Activated T-cell treated with anti-CD3 and anti-CD28 coated beads, Interleukin-2, amount 50 U/mL, for 1 hour (primary cell): ENCODE results near the gene PRSS8.
"Not testable (repeated sequence)": the region's sequence is repeated elsewhere in the genome, so short reads cannot be mapped to it uniquely, and the experiment has no call there.

Experiments used
- DNase-seq: peaks from one replicate; pipeline ENCODE4 v3.0.0-alpha.2; 2020

PRSS8 gene

DNA sequence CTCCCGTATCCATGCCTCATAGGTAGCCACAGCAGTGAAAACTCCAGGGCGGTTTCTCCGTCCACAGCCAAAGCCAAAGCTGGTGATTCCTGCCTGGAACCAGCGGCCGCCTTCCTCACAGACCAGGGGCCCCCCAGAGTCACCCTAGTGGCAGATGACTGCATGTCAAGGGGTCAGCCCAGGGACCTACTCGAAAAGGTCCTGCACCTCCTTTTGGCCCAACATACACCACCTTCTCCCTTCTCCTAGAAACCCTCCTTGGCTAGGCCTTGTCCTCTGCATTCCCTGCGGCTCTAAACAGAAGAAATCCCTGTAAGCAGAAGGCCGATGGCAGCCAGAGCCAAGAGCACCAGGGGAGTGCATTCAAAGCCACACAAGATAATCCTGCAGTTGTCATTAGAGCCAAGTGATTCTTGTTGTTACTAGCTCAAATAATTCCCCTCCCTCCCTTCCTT is 8.2 kb upstream of the PRSS8 start:
- no peak for DNase-seq

DNA sequence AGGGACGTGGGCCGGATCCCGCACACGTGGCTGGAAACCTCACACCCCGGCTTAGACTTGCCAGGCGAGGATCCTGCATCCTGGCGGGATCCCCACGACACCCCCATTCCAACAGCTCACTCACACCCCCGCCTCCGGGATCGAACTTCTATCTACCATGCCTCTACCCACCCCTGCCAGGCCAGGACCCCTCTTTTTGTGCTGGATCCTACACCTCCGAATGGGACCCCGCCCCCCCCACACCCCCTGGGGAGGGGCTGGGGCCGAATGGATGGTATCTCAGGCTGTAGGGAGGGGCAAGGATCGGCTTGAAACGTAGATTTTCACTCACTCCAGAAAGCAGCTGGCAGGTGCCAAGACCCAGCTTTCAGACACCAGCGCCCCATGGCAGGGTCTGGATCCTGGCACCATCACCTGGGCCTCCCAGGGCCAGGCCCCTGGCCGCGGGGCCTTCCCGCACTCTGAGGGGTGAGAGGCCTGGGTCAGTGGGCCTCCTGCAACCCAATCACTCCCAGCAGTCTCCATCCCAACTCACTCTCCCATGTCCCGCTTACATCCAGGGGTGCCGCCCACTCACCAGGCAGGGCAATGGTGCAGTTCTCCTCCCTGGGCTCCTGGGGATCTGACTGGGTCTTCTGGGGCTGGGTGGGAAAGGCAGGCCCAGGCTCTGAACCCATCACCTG is 7.6 kb upstream of the PRSS8 start:
- DNase-seq, result no peak

DNA sequence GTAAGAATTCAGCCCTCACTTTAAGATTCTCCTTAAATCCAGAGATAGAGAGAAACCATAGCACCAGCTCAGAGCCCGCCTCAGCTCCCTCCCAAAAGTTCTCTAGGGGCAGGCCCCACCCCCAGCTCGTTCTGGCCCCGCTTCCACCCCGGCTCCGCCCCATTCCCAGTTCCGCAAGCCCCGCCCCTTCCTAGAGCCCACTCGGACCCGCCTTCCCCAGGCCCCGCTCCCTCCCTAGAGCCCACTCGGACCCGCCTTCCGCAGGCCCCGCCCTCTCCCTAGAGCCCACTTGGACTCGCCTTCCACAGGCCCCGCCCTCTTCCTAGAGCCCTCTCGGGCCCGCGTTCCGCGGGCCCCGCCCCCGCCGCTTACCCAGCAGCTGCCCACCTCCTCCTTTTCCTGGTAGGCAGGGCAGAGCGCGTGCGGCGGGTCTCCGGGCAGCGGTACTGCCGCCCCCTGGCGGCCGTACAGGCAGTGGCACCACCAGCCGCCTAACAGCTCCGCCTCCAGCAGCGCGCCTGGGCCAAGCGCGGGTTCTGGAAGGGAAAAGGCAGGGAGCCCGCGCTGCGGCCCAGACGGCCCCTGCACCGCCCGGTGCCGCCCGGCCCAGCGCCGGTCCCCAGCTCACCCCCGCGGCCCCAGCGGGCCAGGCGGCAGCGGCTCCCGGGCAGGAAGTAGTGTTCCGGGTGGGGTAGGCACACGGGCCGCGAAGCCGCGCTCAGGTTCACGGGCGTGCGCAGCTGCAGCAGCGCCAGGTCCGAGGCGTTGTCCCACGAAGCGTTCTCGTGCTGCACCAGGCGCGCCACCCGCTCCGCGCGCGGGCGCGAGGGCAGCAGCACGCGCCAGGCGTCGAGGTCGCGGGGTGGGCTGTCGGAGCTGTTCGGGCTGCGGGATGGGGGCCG is 6.8 kb upstream of the PRSS8 start:
- DNase-seq, result peak; percentile 94

DNA sequence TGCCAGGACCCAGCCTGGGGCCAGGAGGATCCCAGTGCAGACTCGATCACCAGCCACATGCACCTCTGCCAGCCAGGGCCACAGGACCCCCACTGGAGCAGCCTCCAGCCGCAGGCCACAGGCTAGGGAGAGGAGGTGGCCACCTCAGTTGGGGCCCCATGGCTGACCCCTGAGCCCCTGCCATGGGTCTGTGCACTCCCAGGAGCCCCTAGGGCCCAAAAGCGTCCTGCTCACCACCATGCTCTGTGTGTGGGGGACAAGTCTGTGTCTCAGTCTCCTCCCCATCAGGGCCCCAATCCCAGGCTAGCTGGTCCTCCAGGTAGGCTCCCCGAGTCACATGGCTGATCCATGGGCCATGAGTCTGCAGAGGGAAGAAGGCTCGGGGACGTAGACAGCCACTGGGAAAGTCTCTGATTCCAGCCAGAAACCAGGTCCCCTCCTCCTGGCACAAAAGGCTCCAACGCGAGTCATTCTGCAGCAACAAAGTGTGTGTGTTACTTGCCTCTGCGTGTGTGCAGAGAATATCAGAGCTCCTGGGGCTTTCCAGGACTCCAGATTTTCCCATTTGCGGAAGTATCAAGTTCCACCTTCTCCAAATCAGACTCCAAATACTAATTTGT is 6.1 kb upstream of the PRSS8 start:
- peak; percentile 33 for DNase-seq

DNA sequence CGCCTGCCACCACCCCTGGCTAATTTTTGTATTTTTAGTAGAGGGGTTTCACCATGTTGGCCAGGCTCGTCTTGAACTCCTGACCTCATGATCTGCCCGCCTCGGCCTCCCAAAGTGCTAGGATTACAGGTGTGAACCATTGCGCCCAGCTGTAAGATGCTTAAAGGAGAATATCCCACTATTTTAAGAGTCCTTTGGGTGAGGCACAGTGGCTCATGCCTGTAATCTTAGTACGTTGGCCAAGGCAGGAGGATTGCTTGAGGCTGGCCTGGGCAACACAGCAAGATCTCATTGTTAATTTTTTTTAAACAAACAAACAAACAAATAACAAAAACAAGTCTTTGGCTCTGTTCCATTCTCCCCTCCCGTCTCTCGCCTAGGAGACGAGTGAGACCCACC is 5.5 kb upstream of the PRSS8 start:
- DNase-seq, result not testable (repeated sequence)

DNA sequence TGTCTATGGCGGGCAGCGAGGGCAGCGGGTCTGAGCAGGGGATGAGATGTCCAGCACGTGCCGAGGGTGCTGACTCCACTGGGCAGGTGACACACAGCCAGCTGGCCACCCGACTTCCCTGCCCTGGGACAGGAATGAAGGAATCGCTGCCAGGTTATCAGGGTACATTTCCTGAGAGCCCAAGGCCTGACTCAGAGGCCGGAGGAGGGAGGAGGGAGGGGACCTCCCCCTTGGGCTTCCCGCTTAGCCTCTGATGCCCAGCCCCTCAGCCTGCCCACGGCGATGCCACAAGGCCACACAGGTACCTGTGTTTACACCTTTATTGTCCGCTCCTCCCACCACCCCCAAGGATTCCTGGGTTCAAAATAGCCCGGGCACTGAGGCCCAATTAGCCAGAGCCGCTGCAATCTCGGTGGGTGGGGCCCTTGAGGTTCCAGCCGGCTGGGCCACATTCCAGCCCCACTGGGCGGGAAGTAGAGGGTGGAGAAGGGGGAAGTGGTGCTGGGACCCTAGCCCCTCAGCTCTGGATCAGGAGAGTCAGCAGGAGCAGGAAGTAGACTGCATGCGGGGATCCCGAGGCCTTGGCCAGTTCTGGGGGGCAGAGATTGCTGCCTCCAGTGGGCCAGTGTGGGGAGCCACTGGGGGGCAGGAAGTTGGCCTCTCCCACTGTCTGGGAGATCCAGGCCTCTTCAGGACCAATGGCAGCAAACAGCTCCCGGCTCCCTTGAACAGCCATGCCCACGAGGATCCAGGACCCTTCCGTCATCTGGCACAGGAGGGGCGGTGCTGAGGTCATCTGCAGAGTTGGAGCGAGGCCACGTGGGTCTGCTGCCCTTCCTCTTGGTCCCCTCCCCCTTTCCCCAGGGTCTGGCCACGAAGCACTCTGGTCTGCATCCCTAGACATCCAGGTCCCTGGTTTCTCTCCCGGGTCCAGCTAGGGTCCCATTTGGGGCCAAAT is 3.4 kb upstream of the PRSS8 start:
- DNase-seq, result no peak

DNA sequence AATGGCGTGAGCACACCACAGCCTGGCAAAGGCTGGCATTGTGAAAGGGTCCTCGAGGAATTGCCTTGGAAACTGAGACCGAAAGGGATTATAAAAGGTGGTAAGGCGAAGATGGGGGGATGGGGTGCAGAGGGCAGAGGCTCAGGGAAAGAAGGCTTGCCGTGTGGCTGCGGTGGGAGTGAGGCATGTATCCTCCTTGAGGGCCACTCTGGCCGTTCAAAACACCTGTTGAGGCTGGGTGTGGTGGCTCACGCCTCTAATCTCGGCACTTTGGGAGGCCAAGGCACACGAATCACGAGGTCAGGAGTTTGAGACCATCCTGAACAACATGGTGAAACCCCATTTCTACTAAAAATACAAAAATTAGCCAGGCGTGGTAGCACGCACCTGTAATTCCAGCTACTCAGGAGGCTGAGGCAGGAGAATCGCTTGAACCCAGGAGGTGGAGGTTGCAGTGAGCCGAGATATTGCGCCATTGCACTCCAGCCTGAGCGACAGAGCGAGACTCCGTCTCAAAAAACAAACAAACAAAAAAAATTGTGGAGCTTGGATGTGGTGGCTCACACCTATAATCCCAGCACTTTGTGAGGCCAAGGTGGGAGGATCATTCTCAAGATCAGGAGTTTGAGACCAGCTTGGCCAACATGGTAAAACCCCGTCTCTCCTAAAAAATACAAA is 1.4 kb upstream of the PRSS8 start:
- not testable (repeated sequence) for DNase-seq

DNA sequence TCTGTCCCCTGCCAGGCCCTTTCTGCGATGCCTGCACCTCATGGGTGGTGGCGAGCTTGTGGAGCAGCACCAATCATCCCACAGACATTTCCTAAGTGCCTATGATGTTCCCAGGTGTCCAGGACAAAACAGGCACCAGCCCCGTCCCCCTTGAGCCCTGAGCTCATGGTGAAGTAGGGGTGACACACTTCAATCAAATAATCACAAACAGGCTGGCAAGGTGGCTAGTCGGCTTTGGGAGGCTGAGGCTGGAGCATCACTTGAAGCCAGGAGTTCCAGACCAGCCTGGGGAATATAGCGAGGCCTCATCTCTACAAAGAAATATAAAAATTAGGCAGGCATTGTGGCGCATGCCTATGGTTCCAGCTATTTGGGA is 748 bp upstream of the PRSS8 start:
- no peak for DNase-seq

DNA sequence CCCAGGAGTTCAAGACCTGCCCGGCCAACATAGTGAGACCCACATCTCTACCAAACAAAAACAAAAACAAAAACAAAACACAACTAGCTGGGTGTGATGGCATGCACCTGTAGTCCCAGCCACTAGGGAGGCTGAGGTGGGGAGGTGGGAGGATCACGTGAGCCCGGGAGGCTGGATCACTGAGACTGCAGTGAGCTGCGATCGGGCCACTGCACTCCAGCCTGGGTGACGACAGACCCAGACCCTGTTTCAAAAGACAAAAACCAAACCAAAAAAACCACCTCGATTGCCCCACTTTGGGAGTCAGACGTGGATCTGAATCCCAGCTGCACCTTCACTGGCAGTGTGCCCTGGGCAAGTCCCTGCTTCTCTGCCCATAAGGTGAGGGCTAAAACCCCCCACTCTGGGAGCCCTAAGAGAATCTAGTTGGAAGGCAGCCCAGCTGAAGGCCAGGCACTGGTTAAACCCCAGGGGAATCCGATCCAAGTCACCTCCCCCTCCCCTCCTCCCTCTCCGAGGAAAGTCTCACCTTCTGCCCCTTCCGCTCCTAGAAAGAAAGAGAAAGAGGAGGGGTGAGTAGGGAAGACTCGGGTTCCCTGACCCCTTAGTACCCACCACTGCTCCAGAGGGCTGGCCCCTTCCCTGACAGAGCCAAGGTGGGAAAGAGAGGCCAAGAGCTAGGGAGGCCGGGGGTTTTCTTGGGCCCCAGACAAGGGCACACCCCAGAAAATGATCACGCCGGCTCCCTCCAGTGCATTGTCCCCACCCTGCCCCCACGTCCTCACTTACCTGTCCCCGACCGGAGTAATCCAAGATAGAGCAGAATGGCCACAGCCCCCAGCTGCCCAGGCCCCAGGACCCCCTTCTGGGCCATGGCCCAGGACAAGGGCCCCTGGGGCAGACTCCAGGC is 647 bp downstream of the PRSS8 start:
- DNase-seq, result no peak

DNA sequence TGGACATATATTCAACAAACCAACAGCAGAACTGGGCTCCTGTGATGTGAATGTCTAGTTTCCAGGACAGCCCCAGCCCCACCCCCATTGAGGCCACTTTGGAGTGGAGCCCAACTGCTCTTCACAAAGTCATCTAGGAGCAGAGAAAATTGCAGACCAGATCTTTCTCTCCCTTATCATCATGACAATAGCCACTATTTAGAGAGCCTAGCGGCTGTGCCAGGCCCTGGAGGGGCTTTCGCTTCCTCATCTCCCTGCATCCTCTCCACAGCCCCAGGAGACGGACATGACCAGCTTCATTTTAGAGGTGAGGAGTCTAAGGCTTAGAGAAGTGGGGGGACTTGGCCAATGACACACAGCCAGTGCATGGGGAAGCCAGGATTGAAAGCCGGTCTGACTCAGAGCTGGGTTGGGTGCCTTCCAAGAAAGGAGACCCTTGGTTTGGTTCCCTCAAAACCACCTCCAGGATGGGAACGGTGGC is 1.4 kb downstream of the PRSS8 start:
- no peak for DNase-seq

DNA sequence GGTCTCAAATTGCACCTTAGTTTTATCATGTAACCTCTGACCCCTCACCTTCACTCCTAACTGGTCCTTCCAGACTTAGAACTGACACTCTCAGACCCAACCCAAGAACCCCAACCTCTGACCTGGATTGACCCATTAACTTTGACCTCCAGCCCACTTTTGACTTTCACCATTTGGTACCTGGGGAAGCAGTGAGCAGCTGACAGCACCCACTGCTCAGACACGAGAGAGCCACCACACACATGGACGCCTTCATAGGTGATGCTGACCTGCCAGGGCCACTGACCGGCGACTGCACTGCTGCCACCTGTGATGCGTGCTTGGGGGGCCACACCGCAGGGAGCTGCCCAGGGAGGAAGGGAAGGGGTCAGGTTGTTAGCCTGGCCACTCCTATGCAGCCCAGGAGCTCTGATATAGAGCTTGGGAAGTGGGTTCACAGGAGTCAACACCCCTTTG is 2.5 kb downstream of the PRSS8 start:
- DNase-seq, result no peak

DNA sequence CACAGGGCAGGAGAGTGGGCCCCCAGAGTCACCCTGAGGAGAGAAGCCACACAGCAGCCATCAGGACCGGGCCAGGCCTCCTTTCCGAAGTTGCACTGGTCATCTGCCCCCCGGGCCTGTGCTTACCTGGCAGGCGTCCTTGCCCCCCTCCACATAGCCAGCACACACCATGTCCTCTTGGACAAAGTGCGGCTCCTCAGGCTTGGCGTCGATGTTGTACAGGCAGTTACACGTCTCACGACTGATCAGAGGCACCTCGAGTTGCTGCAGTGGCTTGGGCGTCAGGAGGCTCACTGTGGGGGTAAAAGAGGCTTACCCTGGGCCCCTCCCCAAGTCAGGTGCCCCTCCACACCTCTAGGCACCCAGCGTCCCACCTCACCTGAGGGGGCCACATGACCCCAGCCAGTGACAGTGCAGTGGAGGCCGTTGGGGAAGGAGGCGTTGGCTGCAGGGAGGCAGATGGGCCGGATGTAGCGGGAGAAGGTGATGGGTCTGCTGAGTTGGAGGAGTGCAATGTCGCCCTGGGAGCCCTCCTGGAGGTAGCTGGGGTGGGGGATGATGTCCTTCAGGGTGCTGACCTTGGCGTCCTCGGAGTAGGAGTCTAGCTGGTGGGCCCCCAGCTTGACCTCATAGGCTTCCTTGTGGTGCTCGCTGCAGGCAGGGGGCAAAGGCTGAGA is 3.1 kb downstream of the PRSS8 start:
- no peak for DNase-seq

DNA sequence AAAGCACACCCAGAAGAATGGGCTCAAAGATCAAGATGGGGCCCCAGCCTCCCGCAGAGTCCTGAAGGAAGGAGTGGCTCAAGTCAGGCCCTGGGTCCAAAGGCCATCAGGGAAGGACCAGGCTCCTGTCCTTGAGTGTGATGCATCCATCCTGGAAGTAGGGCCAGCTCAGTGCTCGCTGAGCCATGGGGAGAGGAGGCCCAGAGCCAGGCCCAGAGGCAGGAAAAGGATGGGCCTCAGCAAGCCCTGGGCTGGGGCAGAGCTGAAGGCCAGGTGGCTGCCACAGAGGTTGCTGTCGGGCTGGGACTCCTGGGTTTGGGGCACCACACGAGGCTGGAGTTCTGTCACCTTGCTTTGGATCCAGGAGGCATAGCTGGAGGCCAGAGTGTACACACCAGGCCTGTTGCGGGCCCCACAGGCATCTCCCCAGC is 3.7 kb downstream of the PRSS8 start:
- DNase-seq, result no peak

DNA sequence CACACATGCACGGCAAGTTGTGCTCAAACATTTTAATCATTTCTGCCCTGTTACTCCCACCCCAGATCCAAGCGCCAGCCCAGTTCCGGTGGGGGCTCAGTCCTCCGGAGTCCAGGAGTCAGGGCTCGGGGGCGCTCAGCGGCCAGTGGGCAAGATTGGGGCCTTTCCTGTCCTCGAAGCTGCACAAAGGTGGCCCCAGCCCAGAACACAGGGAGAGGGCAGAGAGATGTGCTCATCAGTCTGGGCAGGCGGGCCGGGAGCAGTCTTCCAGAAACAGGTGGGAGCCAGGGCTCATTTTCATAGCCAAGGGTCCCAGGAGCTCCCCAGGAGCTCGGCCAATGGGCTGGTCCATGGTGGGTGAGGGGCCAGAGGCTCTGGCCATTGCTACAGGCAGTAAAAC is 4.1 kb downstream of the PRSS8 start:
- no peak for DNase-seq

DNA sequence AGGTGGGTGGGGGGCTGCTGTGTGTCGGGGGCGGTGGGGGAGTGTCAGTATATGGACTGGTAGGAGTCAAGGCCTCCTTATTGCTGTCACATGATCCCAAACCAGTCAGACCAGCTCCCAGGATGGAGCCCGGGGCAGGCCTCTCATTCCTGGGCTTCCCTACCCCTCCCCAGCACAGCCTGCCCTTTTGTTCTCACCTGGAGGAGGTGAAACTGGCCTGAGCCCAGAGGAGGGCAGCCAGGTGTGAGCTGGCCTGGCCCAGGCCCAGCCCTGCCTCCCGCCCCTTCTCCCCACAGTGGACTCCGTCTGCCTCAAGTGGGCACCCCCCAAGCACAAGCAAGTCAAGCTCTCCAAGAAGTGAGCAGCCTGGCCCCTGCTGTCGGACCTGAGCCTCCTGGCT is 4.6 kb downstream of the PRSS8 start:
- no peak for DNase-seq

DNA sequence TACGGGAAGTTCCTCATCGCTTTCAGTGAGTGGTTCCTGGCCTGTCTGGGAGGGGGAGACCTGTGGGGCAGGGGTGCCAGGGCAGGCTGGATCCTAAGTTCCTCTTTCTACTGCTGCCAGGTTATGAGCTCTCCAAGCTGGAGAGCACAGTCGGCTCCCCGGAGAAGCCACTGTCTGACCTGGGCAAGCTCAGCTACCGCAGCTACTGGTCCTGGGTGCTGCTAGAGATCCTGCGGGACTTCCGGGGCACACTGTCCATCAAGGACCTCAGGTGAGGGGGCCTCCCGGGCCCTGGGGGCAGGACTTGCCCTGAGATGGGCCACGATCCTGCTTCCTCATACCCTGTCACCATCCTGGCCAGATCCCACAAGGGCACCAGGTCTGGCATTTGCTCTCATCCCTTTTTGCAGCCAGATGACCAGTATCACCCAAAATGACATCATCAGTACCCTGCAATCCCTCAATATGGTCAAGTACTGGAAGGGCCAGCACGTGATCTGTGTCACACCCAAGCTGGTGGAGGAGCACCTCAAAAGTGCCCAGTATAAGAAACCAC is 5.1 kb downstream of the PRSS8 start:
- DNase-seq, result no peak

DNA sequence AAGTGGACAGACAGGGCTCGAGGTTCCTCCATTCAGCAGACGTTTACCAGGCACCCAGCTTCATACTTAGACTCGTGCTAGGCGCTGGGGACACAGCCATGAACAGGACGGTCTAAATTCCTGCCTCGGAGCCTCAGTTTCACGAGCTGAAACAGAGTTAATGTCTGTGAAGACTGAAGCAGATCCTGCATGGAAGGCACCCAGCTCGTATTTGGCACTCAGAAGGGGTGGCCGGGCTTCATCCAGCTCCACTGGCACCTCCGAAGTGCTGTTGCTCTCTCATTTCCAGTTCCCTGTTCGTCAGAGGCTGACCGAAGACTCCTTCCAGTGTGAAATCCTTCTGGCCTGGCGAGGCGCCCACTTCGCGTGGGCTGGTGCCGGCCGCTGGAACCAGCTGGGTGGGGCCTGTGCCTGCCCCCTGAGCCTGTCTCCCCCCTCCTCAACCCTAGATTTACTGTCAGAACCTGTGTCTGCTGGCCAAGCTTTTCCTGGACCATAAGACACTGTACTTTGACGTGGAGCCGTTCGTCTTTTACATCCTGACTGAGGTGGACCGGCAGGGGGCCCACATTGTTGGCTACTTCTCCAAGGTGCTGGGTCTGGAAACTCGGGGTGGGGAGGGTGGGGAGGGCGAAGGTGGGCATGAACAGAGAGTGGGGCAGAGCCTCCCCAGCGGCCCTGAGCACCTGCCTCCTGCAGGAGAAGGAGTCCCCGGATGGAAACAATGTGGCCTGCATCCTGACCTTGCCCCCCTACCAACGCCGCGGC is 5.8 kb downstream of the PRSS8 start:
- no peak for DNase-seq

DNA sequence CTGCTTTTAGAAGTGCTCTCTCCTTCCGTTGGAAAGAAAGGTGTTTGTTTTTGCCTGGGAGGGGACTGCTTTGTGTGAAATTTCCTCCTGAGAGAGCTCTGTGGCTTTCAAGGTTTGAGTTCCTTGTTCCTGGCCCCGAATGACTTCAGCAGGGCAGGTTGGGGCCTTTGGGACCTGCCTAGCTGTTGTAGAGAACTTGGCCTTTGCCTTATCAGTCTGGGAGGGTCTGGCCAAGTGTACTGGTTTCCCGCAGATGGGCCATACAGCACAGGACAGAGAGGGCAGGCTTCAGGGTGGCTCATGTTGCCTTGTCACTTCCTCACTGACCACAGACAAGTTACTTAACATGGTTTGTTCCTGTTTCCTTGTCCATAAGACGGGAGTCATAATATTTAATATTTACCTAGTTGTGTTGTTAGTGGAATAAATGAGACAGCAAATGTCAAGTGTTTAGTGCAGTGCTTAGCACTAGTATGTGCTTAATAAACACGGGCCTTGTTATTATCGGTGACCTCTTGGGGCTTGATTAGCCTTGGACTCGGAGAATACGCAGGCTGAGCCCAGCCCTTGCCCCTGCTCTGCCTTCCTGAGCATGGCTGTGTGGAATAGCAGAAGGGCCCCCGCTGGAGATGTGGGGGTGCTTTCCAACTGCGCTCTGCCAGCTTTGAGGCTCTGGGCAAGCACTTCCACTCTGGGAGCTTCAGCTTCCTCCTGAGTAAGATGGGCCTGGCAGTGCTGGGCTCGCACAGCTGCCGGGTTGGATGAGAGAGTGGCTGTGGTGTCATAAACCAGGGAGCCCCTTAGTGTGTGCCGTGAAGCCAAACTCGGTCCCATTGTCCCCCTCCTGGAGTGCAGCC is 6.6 kb downstream of the PRSS8 start:
- DNase-seq, result no peak
